ENCODE results near the gene SNAPC5. TPM values are rescaled to one million over a fixed set of nuclear protein-coding genes. Genes with fewer than 3 reads are reported as not detected.

Gene SNAPC5
- total and polyA plus RNA-seq, 2 of the 4 experiments (the other 2 are of a cell fraction) = 25.9 to 26.3 TPM

DNA sequence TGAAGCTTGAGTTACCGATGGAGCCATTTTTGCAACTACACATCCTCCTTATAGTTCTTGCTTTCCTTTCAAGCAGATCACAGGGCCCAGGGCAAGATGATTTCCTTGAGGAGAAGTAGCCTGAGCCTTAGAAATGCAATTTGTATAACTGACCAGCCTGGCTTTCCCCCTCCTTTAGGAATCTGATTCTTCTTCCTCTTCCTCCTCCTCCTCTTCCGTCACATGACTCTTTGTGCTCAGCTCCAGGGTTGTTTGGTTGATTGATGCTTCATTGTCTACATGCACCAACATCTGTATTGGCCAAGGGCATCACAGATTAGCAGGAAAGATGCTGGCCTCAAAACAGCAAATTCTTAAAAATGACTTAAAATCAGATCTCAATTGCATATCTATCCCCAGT is 3.3 kb downstream of the SNAPC5 start:
- Histone ChIP-seq H2AK9ac (replicated peaks; ENCODE audit: low read depth, low read length, poor library complexity) (no peak overlapping the region), H2BK120ac (ENCODE audit: low read depth, low read length) (no peak overlapping the region), H2AFZ (replicated peaks; ENCODE audit: low read length, poor library complexity) (no peak overlapping the region), H3K4me3 (ENCODE audit: insufficient read depth, low read depth, low read length) (no peak overlapping the region), H3K18ac (ENCODE audit: low read depth, low read length) (no peak overlapping the region), H3K27me3 (ENCODE audit: control insufficient read depth, insufficient read depth, low read length) (no peaks in the 10 kb centered on the region), H4K20me1 (ENCODE audit: insufficient read depth, low read length) (peaks cover 18% of the 10 kb centered on the region), H4K5ac (ENCODE audit: low read depth, low read length) (no peak overlapping the region), H3K4me1 (ENCODE audit: control insufficient read depth, insufficient read depth, low read length) (no peaks in the 10 kb centered on the region; the same call in 1 of the 2 replicates), H3K56ac (ENCODE audit: extremely low read depth, insufficient read depth, low read length) (no peak overlapping the region), H3K4ac (ENCODE audit: low read depth, low read length) (no peak overlapping the region), H4K91ac (ENCODE audit: insufficient read depth, low read depth, low read length) (no peak overlapping the region), H3K36me3 (ENCODE audit: control insufficient read depth, insufficient read depth, low read length) (peaks cover 30% of the 10 kb centered on the region), H3K9me3 (ENCODE audit: control insufficient read depth, insufficient read depth, low read length) (no peaks in the 10 kb centered on the region), H2BK5ac (ENCODE audit: low read depth, low read length, poor library complexity, severe bottlenecking) (no peak overlapping the region), H3K79me1 (ENCODE audit: low read depth in 1 of 2, low read length in 2 of 2) (peaks cover 15 to 31% of the 10 kb centered on the region in 2 experiments), H3K9ac (ENCODE audit: low read depth, low read length) (no peak overlapping the region), H3K23ac (ENCODE audit: low read depth, low read length) (no peak overlapping the region), H3K9me1 (ENCODE audit: insufficient read depth, low read length) (no peaks in the 10 kb centered on the region; the same call in 1 of the 2 replicates), H2BK15ac (ENCODE audit: low read depth, low read length) (no peak overlapping the region), H3K27ac (ENCODE audit: insufficient read depth, low read length) (no peak overlapping the region), H4K8ac (ENCODE audit: low read depth in 2 of 2, low read length in 2 of 2) (no peak overlapping the region), H3K4me2 (ENCODE audit: low read depth, low read length) (no peak overlapping the region), H2BK20ac (ENCODE audit: low read depth, low read length) (no peak overlapping the region), H3K14ac (replicated peaks; ENCODE audit: low read depth, low read length) (no peak overlapping the region), H2AK5ac (ENCODE audit: low read depth, low read length) (no peak overlapping the region)
- dilution Hi-C loops (cut with HindIII; ENCODE audit: low sequenced_read_pairs, unreplicated experiment) = no loop called here
- intact Hi-C loops (cut with micrococcal nuclease) = no loop called here
- ATAC-seq (ENCODE audit: low read depth) (no peak), DNase-seq (no peak)
- TF ChIP-seq, protein P1, sequence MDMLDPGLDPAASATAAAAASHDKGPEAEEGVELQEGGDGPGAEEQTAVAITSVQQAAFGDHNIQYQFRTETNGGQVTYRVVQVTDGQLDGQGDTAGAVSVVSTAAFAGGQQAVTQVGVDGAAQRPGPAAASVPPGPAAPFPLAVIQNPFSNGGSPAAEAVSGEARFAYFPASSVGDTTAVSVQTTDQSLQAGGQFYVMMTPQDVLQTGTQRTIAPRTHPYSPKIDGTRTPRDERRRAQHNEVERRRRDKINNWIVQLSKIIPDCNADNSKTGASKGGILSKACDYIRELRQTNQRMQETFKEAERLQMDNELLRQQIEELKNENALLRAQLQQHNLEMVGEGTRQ (IDR thresholded peaks at IDR 0.05; ENCODE audit: low read depth, low read length) = no peak
- TF ChIP-seq RCOR1 (IDR thresholded peaks at IDR 0.05; ENCODE audit: insufficient replicate concordance, low read length) (no peak), POLR2A (IDR thresholded peaks at IDR 0.05; ENCODE audit: low read depth, low read length) (no peak), MXI1 (IDR thresholded peaks at IDR 0.05; ENCODE audit: borderline replicate concordance, low read depth, low read length) (no peak), NFE2L2 (IDR thresholded peaks at IDR 0.05; ENCODE audit: low read depth, low read length) (no peak), FOS (IDR thresholded peaks at IDR 0.05; ENCODE audit: low read depth, low read length) (no peak), CEBPB (IDR thresholded peaks at IDR 0.05; ENCODE audit: low read depth, low read length) (no peak), MAFK (IDR thresholded peaks at IDR 0.05; ENCODE audit: low read depth, low read length) (no peak), BHLHE40 (IDR thresholded peaks at IDR 0.05; ENCODE audit: low read depth, low read length) (no peak), CHD1 (IDR thresholded peaks at IDR 0.05; ENCODE audit: low read depth, low read length) (no peak), SMC3 (IDR thresholded peaks at IDR 0.05; ENCODE audit: low read depth, low read length) (no peak), CTCF (conservative IDR thresholded peaks at IDR 0.05; ENCODE audit: low read depth, low read length) (no peak), MAZ (IDR thresholded peaks at IDR 0.05; ENCODE audit: borderline replicate concordance, low read depth, low read length) (no peak), RFX5 (IDR thresholded peaks at IDR 0.05; ENCODE audit: low read depth, low read length) (no peak), RAD21 (IDR thresholded peaks at IDR 0.05; ENCODE audit: low read length) (no peak)
- TF ChIP-seq, protein P2, sequence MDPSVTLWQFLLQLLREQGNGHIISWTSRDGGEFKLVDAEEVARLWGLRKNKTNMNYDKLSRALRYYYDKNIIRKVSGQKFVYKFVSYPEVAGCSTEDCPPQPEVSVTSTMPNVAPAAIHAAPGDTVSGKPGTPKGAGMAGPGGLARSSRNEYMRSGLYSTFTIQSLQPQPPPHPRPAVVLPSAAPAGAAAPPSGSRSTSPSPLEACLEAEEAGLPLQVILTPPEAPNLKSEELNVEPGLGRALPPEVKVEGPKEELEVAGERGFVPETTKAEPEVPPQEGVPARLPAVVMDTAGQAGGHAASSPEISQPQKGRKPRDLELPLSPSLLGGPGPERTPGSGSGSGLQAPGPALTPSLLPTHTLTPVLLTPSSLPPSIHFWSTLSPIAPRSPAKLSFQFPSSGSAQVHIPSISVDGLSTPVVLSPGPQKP (IDR thresholded peaks at IDR 0.05; ENCODE audit: borderline replicate concordance, low read depth, low read length) = no peak
- POLR2A ChIA-PET (ENCODE audit: unreplicated experiment) = no interaction called here
- 80% methylated on average over 1 of the region's 2 CpGs; no CpG with 5 or more reads in 1 of the 2 experiments for WGBS, 2 experiments (ENCODE audit: extremely low coverage in 2 of 2, insufficient read length in 1 of 2)
- CTCF ChIA-PET = no interaction called here
- in situ Hi-C loops (cut with MboI; ENCODE audit: low sequenced_read_pairs) = loop anchor here (5.0 to 25.0 kb wide), 2 partner anchors 107 to 582 kb away; partner anchors contain the start of gene MAP2K1
- BruUV-seq (replicated peaks) = no TSS peak

All from IMR-90 (cell line).